Amniotic stem cell (primary cell): ENCODE data around the gene KRT39.
"Not testable (repeated sequence)": the region's sequence is repeated elsewhere in the genome, so short reads cannot be mapped to it uniquely, and the experiment has no call there.

Source experiments
- DNase-seq: peaks from one replicate; lab custom pipeline; 2025; lab: John Stamatoyannopoulos, UW

KRT39 gene

GRCh38 chr17:40966848-40967247 is at the start of gene KRT39:
TSS of gene KRT39 (minus strand) at chr17:40966948. CDS start at chr17:40966856, 92 bp downstream.
- DNase-seq = no peak

DNA sequence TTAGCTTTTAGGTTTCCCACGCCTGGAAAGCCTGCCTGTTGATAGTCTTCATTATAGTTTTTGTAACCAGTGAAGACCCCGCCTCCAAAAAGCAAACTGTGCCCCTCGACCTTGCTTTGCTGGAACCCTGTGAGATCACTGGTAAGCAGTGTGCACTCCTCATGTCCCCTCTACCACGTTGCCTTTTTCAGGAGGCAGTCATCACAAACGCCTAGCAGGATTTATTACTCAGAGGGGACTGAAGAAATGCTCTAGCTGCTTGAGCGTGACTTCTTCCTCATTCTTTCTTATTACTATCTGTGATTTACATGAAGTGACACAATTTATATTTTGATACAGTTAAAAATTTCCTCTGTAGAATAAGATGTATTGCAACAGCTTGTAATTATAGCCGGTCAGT is 48.7 kb upstream of the KRT39 start:
- DNase-seq = no peak

- DNase-seq = no peak
Measured at GRCh38 chr17:41013606-41014005, 46.9 kb upstream of the KRT39 start.

GRCh38 chr17:41013181-41013580 is 46.4 kb upstream of the KRT39 start:
- DNase-seq = no peak

- no peak for DNase-seq
Measured at GRCh38 chr17:41012326-41013120, 45.8 kb upstream of the KRT39 start.

GRCh38 chr17:41010441-41010840 is 43.7 kb upstream of the KRT39 start:
- no peak for DNase-seq

GRCh38 chr17:41009936-41010335 is 43.2 kb upstream of the KRT39 start:
- DNase-seq = no peak

GRCh38 chr17:41009301-41009760 is 42.6 kb upstream of the KRT39 start:
- DNase-seq = no peak

DNA sequence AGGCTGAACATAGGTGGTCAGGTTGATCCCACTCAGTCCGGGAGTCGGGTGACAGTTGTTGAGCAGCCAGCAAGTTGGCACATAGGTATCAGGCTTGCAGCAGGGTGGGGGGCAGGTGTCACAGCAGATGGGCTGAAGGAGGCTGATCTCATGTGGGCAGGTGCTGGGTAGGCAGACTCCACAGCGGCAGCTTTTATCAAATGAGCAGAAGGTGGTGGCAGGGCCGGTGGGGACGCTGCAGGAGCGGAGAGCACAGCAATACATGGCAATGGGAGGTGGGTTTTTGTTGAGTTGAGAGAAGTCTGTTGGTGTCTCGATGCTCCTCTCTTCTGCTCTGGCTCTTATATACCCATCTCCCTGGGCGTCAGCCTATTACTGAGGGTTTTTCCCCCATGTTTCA is 42.1 kb upstream of the KRT39 start, which contains the start of gene KRTAP3-1:
KRTAP3-1 (minus strand) TSS at position 318 of the 400 bp plus-strand sequence; CDS start at position 264, 54 bp downstream.
- DNase-seq = no peak

DNA sequence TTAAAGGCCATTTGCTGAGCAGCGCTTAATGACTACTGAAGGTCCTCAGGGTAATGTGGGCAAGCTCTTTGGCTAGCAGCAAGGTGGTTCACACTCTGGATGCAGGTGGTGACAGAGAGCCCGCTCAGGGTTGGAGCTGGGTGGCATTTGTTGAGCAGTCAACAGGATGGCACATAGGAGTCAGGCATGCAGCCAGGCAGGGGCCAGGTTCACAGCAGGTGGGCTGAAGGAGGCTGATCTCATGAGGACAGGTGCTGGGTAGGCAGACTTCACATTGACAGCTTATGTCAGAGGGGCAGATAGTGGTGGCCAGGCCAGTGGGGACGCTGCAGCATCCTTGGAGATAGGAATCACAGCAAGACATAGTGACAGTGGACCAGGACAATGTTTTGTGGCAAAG is 37.6 kb upstream of the KRT39 start:
- DNase-seq = no peak

DNA sequence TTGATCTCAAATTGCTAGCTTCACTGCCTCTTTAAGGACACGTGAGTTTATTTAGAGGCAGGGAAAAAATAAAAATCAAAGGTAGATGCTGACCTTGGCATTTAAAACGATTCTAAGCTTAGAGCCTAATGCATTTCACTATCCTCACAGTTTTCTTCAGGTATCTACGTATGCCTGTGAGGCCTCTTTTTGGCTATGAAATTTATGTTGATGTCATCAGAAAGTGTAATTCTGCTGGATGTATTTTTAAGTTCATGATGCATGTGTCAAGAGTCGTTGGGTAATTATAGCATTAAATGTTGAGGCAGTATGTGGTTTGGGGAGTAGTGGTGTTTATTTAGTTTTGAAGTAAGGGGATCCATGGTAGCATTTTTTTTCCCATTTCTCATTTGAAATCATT is 37.2 kb upstream of the KRT39 start:
- no peak for DNase-seq

DNA sequence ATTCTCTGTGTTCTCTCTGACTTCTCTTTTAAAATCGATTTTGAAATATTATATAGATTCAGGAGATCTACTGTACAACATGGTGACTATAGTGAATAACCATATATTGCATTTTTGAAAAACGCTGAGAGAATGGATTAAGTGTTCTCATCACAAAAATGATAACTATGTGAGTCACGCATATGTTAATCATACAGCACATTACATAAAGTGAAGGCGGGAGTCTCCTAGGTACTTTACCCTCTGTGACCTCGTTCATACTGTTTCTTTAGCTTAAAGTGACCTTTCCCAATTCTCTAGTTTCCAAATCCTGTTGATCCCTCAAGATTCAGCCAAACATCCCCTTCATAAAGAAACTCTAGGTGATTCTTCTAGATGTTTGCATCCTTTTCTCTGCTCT is 36.1 kb upstream of the KRT39 start:
- DNase-seq = no peak

DNA sequence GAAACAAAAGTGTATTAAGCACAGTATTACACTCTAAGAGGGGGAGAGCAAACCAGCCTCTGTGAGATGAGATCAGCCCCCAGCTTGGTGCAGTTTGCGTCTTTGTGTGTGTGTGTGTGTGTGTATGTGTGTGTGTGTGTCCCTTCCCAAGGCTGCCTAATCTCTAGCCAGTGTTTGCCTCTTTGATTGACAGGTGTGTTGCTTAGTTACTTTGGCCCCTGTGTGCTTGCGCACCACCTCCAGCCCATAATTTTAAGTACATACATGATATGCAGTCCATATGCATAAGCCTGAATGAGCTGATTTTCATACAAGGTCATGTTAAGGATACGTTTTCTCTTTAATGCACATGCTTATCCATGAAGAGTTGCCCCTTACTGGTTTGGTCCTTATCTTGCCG is 35.0 kb upstream of the KRT39 start:
- DNase-seq = no peak

DNA sequence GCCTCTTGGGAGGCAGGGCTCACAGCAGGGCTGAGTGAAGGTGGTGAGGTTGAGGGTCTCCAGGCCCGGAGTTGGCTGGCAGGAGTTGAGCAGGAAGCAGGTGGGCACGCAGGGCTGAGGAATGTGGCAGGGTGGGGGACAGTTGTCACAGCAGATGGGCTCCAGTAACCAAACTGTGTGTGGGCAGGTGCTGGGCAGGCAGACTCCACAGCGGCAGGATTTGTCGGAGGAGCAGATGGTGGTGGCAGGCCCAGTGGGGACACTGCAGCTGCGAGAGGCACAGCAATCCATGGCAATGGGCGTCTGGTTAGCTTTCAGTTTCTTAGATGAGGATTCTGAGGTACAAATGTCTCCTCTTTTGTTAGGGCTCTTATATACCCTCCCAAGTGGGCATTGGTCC is 32.8 kb upstream of the KRT39 start, which contains the start of gene KRTAP3-2:
KRTAP3-2 (minus strand) TSS at position 344 of the 400 bp plus-strand sequence; CDS start at position 291, 53 bp downstream.
- not testable (repeated sequence) for DNase-seq

GRCh38 chr17:40997361-40997760 is 30.6 kb upstream of the KRT39 start:
- DNase-seq = no peak

GRCh38 chr17:40996829-40997228 is 30.1 kb upstream of the KRT39 start:
- no peak for DNase-seq

DNA sequence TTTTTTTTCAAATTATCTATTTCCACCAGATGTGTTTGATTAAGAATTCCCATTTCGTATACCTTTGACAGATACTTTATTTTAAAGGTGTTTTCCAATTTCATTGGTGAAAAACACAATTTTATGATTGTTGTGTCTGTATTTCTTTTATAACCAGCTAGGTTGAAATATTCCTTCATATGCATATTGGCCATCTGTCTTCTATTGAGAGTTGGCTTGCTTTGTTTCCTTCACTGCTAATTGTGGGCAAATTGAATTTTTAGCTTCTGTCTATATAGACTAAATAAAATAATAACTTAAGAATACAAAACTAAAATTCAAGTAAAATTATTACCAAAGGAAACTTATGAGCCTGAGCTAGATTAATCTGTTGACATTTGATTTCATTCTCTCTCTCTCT is 28.4 kb upstream of the KRT39 start:
- DNase-seq = no peak

DNA sequence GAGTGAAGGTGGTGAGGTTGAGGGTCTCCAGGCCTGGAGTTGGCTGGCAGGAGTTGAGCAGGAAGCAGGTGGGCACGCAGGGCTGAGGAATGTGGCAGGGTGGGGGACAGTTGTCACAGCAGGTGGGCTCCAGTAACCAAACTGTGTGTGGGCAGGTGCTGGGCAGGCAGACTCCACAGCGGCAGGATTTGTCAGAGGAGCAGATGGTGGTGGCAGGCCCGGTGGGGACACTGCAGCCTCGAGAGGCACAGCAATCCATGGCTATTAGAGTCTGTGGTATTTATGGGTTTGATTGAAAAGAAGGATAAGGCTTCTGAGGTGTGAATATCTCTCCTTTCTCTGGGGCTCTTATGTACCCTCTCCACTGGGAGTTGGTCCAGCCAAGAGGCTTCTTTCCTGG is 27.1 kb upstream of the KRT39 start, which contains the start of gene KRTAP3-3:
KRTAP3-3 (minus strand) TSS at position 326 of the 400 bp plus-strand sequence; CDS start at position 259, 67 bp downstream.
- no peak for DNase-seq

DNA sequence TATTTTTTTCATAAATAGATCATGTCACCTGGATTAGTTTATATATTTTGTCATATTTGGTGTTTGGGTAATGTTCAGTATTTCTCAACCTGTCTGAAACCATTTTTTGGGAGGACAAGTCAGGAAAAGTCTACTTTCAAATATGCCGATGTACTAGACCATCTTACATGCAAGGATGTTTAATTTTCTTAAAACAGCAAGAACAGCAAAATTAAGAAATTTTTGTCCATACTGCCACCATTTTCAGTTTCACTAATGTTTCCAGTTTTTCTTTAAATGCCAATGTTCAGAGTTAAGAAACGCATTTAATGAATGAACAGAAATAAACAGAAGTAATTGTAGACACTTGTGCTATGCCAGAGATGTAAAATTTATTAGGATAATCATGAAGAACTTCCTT is 26.3 kb upstream of the KRT39 start:
- no peak for DNase-seq

DNA sequence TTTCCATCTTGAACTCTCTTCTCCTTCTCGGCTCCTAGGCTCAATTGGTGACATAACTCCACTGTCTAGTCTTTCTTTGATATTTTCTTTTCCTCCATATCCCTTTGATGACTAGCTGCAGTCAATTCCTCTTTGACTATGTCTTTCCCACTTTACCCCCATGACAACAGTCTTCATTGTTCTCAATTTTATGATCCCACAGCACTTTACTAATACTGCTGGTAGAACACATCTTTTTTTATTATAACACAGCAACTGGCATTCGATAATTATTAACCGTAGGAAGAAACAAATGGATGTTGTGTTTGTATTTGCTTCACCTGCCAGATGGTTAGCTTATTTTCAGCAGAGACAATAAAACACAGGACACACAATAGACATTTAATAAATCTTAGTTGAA is 25.9 kb upstream of the KRT39 start:
- no peak for DNase-seq

DNA sequence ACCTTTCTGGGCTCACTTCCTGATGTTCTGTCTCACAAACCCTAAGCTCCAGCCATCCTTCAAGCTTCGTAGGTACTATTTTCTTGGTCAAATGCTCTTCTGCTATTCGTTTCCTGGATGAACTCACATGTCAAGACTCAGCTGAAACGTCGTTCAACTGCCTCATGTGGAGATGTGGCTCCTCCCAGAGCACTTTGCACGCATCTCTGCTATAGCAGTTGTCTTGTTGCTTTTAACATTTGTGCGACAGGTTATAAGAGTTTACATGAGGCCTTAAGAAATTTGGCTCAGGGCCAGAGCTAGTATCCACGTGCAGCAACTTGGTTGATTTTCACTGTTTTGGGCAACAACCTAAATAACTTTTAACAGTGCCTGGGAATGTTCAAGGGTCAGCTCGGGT is 20.2 kb upstream of the KRT39 start:
- DNase-seq = no peak

DNA sequence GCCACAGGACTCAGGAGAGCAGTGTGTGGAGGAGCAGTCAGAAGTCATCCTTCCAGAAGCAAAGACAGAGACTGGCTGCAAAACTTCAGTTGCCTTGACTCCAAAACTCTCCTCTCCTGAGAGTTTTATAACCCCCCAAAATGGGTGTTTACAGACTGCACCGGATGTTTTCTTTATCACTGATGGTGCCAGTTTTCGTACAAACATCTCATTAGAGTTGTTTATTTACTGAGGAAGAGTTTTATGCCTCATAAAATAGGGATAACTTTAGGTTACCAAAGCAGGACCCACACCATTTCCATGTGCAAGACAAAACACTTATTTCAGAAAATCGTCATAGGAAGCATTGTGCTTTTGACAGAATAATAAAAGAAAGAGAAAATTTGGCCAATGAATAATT is 17.5 kb upstream of the KRT39 start, which contains the start of gene KRT40:
KRT40 (minus strand) TSS at position 101 of the 400 bp plus-strand sequence; CDS start at position 48, 53 bp downstream.
- no peak for DNase-seq

DNA sequence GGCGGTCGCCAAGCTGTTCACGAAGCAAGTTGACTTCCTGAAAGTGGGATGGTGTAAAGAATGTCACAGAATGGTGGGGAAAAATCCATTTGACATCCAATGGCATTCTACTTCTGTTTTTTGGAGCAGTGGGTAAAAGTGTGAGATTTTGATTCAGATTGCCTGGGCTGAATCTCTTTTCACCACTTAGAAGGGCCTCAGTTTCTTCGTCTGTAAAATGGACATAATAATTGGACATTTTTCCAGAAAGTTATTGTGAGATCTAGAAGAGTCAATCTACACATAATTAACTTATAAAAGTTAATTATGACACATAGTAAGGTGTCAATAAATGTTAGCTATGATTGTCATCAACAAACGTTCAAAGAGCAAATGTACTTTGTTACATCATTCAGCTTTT is 14.4 kb upstream of the KRT39 start:
- DNase-seq = no peak

DNA sequence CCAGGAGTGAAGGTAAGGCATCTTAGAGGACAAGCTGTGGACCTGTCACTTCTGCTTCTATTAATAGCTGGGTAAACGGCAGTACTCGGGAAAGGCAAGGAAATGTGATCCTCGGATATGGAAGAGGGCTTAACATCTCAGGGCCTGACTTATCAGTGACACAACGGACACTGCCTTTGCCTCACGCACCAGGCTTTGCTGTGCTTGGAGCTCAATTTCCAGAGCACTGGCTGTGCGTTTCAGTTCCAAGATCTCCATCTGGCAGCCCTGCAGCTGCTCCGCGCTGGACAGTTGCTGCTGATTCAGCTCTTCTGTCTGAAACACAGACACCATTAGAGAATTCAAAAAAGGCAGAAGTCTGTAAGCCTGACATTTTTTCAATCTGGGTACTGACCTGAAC is 13.8 kb upstream of the KRT39 start:
- no peak for DNase-seq
